ENCODE results near the gene RASSF1.

GRCh38 chr3:50327129-50327528, 13.5 kb downstream of the RASSF1 start:
- TF ChIP-seq CTCF (conservative IDR thresholded peaks at IDR 0.05) (no peak), EZH2 (IDR thresholded peaks at IDR 0.05; ENCODE audit: low read depth) (no peak)

Data from PC-9 (cell line).